HepG2 (cell line): Measurements from ENCODE around the gene SAMD10. TPM values are rescaled to one million over a fixed set of nuclear protein-coding genes. Genes with fewer than 3 reads are reported as not detected.

ENCODE experiments used
- CEBPB ChIP-seq: IDR thresholded peaks from 2 replicates; pipeline ENCODE4 v1.6.1; 2011; ENCODE audit warnings: low read depth, low read length, improper control_type of control experiment, borderline replicate concordance
- ETV6 ChIP-seq: sonication (generic); formaldehyde crosslinking; conservative IDR thresholded peaks from 2 replicates; pipeline ENCODE4 v1.4.0; 2020; ENCODE audit warnings: missing genetic modification reagents
- FOXK2 ChIP-seq: fragments of 450-650 bp; IDR thresholded peaks from 2 replicates; pipeline ENCODE4 v1.6.1; 2016
- IKZF1 ChIP-seq: fragments of 450-650 bp; IDR thresholded peaks from 2 replicates; pipeline ENCODE4 v1.7.1; 2016
- ISL2 ChIP-seq: sonication (generic); formaldehyde crosslinking; IDR thresholded peaks from 2 replicates; pipeline ENCODE4 v1.5.0; 2020; ENCODE audit warnings: missing genetic modification reagents
- NFIB ChIP-seq: sonication (generic); formaldehyde crosslinking; IDR thresholded peaks from 2 replicates; pipeline ENCODE4 v1.9.0; 2021; ENCODE audit warnings: missing genetic modification reagents, mild to moderate bottlenecking, borderline replicate concordance
- RFX3 ChIP-seq: IDR thresholded peaks from 2 replicates; pipeline ENCODE4 v1.6.1; 2016; ENCODE audit warnings: missing biosample characterization, missing genetic modification reagents
- RFX5 ChIP-seq: IDR thresholded peaks from 2 replicates; pipeline ENCODE4 v1.6.1; 2011; ENCODE audit warnings: low read depth, low read length, improper control_type of control experiment
- SIN3B ChIP-seq: fragments of 150-350 bp; IDR thresholded peaks from 2 replicates; pipeline ENCODE4 v1.6.1; 2014; ENCODE audit warnings: low read length
- SNRNP70 ChIP-seq: fragments of 200-400 bp; formaldehyde crosslinking; IDR thresholded peaks from 2 replicates; pipeline ENCODE4 v1.6.1; 2017; ENCODE audit warnings: mild to moderate bottlenecking, low read depth, low read length, moderate library complexity
- SOX5 ChIP-seq: IDR thresholded peaks from 2 replicates; pipeline ENCODE4 v1.6.1; 2016; ENCODE audit warnings: borderline replicate concordance
- SRY ChIP-seq: sonication (generic); formaldehyde crosslinking; IDR thresholded peaks from 2 replicates; pipeline ENCODE4 v1.8.0; 2022; ENCODE audit warnings: mild to moderate bottlenecking, missing genetic modification reagents
- USF2 ChIP-seq, 2 experiments: sonication (generic) in 1 of 2; formaldehyde crosslinking in 1 of 2; IDR thresholded peaks; 2 replicates each; pipeline versions ENCODE4 v1.5.1 to v1.6.1; 2011 to 2020; ENCODE audit warnings: borderline replicate concordance in 1 of 2, low read depth in 1 of 2, low read length in 1 of 2, mild to moderate bottlenecking in 1 of 2, missing genetic modification reagents in 1 of 2, moderate library complexity in 1 of 2
- ZBTB34 ChIP-seq: sonication (generic); formaldehyde crosslinking; IDR thresholded peaks from 2 replicates; pipeline ENCODE4 v1.8.0; 2022; ENCODE audit warnings: mild to moderate bottlenecking, missing genetic modification reagents
- ZNF629 ChIP-seq: sonication (generic); formaldehyde crosslinking; conservative IDR thresholded peaks from 2 replicates; pipeline ENCODE4 v1.5.0; 2020; ENCODE audit warnings: missing genetic modification reagents
- ZNF674 ChIP-seq: sonication (generic); formaldehyde crosslinking; IDR thresholded peaks from 2 replicates; pipeline ENCODE4 v1.5.0; 2020; ENCODE audit warnings: low read depth, mild to moderate bottlenecking, missing genetic modification reagents
- ZNF788 ChIP-seq: sonication (generic); formaldehyde crosslinking; IDR thresholded peaks from 2 replicates; pipeline ENCODE4 v1.5.0; 2020; ENCODE audit warnings: mild to moderate bottlenecking, missing genetic modification reagents, borderline replicate concordance
- polyA plus RNA-seq, 8 experiments: library from polyadenylated mRNA; depleted of rRNA in 3 of 8; stranded (reverse) in 7 of 8; unstranded in 1 of 8; fragments of >200 nt; fragmentation: Illumina TruSeq in 4 of 8; extraction: Trizol in 4 of 8; gene quantifications; 2 replicates each; pipeline versions ENCODE4 v1.2.1 to v1.2.3, GENCODE V29; 2011 to 2016; ENCODE audit warnings: low read depth in 4 of 8, missing spikeins in 1 of 8, mixed read lengths in 1 of 8; ENCODE audit not compliant: insufficient read depth in 1 of 8
- total RNA-seq, 5 experiments: library from RNA; depleted of rRNA; stranded (reverse); fragments of >200 nt; fragmentation: Illumina TruSeq; extraction: Trizol; gene quantifications; 2 replicates each; pipeline ENCODE4 v1.2.3, GENCODE V29; 2016; ENCODE audit warnings: low read depth in 1 of 5
- TF ChIP-seq, protein P1 (sequence below): sonication (generic); formaldehyde crosslinking; IDR thresholded peaks from one replicate; pipeline ENCODE4 v1.5.1; 2020; ENCODE audit warnings: mild to moderate bottlenecking, missing genetic modification reagents; ENCODE audit errors: not compliant biosample characterization

The SAMD10 gene
- total and polyA plus RNA-seq, 2 of the 13 experiments (the other 11 are each of a cell fraction or from before 2014, with no cell fraction given), result 6.1 to 11.0 TPM

- TF ChIP-seq RFX5, result no peak
- peak; percentile 66; the same call in 1 of the 2 replicates for TF ChIP-seq ETV6 (CRISPR knock-in tag)
- TF ChIP-seq NFIB (CRISPR knock-in tag), result no peak
- TF ChIP-seq FOXK2, result peak; percentile 36; the same call in 1 of the 2 replicates
- peak; percentile 82 for TF ChIP-seq ZNF788 (CRISPR knock-in tag)
- TF ChIP-seq ZNF674 (CRISPR knock-in tag), result no peak
- TF ChIP-seq, protein P1, sequence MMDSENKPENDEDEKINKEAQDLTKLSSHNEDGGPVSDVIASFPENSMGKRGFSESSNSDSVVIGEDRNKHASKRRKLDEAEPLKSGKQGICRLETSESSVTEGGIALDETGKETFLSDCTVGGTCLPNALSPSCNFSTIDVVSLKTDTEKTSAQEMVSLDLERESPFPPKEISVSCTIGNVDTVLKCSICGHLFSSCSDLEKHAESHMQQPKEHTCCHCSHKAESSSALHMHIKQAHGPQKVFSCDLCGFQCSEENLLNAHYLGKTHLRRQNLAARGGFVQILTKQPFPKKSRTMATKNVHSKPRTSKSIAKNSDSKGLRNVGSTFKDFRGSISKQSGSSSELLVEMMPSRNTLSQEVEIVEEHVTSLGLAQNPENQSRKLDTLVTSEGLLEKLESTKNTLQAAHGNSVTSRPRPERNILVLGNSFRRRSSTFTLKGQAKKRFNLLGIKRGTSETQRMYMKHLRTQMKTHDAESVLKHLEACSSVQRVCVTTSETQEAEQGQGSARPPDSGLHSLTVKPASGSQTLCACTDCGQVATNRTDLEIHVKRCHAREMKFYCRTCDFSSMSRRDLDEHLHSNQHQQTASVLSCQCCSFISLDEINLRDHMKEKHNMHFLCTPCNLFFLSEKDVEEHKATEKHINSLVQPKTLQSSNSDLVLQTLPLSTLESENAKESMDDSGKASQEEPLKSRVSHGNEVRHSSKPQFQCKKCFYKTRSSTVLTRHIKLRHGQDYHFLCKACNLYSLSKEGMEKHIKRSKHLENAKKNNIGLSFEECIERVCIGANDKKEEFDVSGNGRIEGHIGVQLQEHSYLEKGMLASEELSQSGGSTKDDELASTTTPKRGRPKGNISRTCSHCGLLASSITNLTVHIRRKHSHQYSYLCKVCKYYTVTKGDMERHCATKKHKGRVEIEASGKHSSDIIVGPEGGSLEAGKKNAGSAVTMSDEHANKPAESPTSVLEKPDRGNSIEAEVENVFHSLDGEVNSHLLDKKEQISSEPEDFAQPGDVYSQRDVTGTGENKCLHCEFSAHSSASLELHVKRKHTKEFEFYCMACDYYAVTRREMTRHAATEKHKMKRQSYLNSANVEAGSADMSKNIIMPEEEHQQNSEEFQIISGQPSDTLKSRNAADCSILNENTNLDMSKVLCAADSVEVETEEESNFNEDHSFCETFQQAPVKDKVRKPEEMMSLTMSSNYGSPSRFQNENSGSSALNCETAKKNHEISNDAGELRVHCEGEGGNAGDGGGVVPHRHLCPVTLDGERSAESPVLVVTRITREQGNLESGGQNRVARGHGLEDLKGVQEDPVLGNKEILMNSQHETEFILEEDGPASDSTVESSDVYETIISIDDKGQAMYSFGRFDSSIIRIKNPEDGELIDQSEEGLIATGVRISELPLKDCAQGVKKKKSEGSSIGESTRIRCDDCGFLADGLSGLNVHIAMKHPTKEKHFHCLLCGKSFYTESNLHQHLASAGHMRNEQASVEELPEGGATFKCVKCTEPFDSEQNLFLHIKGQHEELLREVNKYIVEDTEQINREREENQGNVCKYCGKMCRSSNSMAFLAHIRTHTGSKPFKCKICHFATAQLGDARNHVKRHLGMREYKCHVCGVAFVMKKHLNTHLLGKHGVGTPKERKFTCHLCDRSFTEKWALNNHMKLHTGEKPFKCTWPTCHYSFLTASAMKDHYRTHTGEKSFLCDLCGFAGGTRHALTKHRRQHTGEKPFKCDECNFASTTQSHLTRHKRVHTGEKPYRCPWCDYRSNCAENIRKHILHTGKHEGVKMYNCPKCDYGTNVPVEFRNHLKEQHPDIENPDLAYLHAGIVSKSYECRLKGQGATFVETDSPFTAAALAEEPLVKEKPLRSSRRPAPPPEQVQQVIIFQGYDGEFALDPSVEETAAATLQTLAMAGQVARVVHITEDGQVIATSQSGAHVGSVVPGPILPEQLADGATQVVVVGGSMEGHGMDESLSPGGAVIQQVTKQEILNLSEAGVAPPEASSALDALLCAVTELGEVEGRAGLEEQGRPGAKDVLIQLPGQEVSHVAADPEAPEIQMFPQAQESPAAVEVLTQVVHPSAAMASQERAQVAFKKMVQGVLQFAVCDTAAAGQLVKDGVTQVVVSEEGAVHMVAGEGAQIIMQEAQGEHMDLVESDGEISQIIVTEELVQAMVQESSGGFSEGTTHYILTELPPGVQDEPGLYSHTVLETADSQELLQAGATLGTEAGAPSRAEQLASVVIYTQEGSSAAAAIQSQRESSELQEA (CRISPR knock-in tag), result no peak
- no peak for TF ChIP-seq IKZF1
- TF ChIP-seq ZNF629 (CRISPR knock-in tag), result 0 out of 2 replicates have a peak, but pooled peaks have one; percentile 24
- TF ChIP-seq CEBPB, result peak; percentile 91
- TF ChIP-seq SIN3B, result no peak
- TF ChIP-seq SNRNP70, result no peak
- peak; percentile 87 for TF ChIP-seq ISL2 (CRISPR knock-in tag)
- TF ChIP-seq ZBTB34, result peak; percentile 99
- no peak for TF ChIP-seq RFX3 (CRISPR knock-in tag)
- peak; percentile 97 for TF ChIP-seq SOX5 (CRISPR knock-in tag)
- no peak for TF ChIP-seq USF2 (IDR thresholded peaks at IDR 0.05; ENCODE audit: low read depth, low read length)
- TF ChIP-seq USF2 (CRISPR knock-in tag; IDR thresholded peaks at IDR 0.05; ENCODE audit: borderline replicate concordance), result no peak; the same call in 1 of the 2 replicates
- peak; percentile 83 for TF ChIP-seq SRY
Observed at GRCh38 chr20:64024141-64024990, 44.9 kb upstream of the SAMD10 start (continued).
